Measurements from ENCODE around the gene SFRP4. TPM values are rescaled to one million over a fixed set of nuclear protein-coding genes. Genes with fewer than 3 reads are reported as not detected.

The SFRP4 gene
- total RNA-seq, 4 donors from 2014 or later = 3.5 to 23.0 (median 14.2) TPM

GRCh38 chr7:37925620-37926019, 9.0 kb upstream of the SFRP4 start:
- no peak for TF ChIP-seq CTCF (IDR thresholded peaks at IDR 0.05)
- ATAC-seq (ENCODE audit: low FRiP score) (no peak), DNase-seq (ENCODE audit: low spot score) (no peak)

- DNase-seq (ENCODE audit: low spot score) (no peak), ATAC-seq (ENCODE audit: low FRiP score) (no peak)
- no peak for TF ChIP-seq CTCF (IDR thresholded peaks at IDR 0.05)
These were observed 7.9 kb upstream of the SFRP4 start for GRCh38 chr7:37924491-37925041.

- DNase-seq (ENCODE audit: low spot score) (no peak), ATAC-seq (ENCODE audit: low FRiP score) (no peak)
- TF ChIP-seq CTCF (IDR thresholded peaks at IDR 0.05) = no peak
These were observed 7.4 kb upstream of the SFRP4 start for GRCh38 chr7:37923996-37924395.

- no peak for ATAC-seq (ENCODE audit: low FRiP score)
- TF ChIP-seq CTCF (IDR thresholded peaks at IDR 0.05) = no peak
- DNase-seq (ENCODE audit: low spot score) = no peak
These were observed 5.3 kb upstream of the SFRP4 start for GRCh38 chr7:37921876-37922275.

GRCh38 chr7:37920849-37921805, 4.5 kb upstream of the SFRP4 start:
- no peak for TF ChIP-seq CTCF (IDR thresholded peaks at IDR 0.05)
- ATAC-seq (ENCODE audit: low FRiP score) = peak; percentile 58
- no peak for DNase-seq (ENCODE audit: low spot score)

GRCh38 chr7:37920305-37920848, 3.8 kb upstream of the SFRP4 start, which contains the start of gene EPDR1:
EPDR1 (plus strand) TSS chr7:37920640; CDS start chr7:37920940, 300 bp downstream.
- DNase-seq (ENCODE audit: low spot score) (no peak), ATAC-seq (ENCODE audit: low FRiP score) (no peak)
- no peak for TF ChIP-seq CTCF (IDR thresholded peaks at IDR 0.05)
